ENCODE data around the gene PTPRM.

DNA sequence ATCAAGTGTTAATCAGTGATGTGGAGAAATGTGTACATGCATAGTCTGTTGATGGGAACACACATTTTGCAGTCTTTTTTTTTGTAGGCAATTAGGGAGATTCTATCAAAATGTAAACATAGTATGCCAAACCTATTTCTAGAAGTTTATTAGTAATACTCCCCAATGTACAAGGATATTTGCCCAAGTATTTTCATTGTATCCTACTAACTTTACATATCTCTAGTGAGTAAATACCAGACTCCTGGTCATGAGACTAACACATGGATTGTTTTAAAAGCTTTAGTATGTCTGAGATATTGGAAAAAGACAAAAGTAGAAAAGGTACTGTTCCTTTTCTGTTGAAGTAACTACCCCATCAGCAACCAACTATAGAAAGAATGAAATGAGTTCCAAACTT is 513.0 kb downstream of the PTPRM start:
- TF ChIP-seq TAF1 (IDR thresholded peaks at IDR 0.05; ENCODE audit: low read depth) (no peak), POLR2AphosphoS5 (IDR thresholded peaks at IDR 0.05) (no peak), EZH2 (IDR thresholded peaks at IDR 0.05; ENCODE audit: borderline replicate concordance, insufficient read depth, low read length, poor library complexity, severe bottlenecking) (no peak), MXI1 (conservative IDR thresholded peaks at IDR 0.05; ENCODE audit: poor library complexity, severe bottlenecking) (no peak), EP300 (conservative IDR thresholded peaks at IDR 0.05; ENCODE audit: poor library complexity, severe bottlenecking) (no peak)
- TF ChIP-seq, protein P1, sequence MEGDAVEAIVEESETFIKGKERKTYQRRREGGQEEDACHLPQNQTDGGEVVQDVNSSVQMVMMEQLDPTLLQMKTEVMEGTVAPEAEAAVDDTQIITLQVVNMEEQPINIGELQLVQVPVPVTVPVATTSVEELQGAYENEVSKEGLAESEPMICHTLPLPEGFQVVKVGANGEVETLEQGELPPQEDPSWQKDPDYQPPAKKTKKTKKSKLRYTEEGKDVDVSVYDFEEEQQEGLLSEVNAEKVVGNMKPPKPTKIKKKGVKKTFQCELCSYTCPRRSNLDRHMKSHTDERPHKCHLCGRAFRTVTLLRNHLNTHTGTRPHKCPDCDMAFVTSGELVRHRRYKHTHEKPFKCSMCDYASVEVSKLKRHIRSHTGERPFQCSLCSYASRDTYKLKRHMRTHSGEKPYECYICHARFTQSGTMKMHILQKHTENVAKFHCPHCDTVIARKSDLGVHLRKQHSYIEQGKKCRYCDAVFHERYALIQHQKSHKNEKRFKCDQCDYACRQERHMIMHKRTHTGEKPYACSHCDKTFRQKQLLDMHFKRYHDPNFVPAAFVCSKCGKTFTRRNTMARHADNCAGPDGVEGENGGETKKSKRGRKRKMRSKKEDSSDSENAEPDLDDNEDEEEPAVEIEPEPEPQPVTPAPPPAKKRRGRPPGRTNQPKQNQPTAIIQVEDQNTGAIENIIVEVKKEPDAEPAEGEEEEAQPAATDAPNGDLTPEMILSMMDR (IDR thresholded peaks at IDR 0.05; ENCODE audit: poor library complexity, severe bottlenecking) = no peak
- TF ChIP-seq, protein P2, sequence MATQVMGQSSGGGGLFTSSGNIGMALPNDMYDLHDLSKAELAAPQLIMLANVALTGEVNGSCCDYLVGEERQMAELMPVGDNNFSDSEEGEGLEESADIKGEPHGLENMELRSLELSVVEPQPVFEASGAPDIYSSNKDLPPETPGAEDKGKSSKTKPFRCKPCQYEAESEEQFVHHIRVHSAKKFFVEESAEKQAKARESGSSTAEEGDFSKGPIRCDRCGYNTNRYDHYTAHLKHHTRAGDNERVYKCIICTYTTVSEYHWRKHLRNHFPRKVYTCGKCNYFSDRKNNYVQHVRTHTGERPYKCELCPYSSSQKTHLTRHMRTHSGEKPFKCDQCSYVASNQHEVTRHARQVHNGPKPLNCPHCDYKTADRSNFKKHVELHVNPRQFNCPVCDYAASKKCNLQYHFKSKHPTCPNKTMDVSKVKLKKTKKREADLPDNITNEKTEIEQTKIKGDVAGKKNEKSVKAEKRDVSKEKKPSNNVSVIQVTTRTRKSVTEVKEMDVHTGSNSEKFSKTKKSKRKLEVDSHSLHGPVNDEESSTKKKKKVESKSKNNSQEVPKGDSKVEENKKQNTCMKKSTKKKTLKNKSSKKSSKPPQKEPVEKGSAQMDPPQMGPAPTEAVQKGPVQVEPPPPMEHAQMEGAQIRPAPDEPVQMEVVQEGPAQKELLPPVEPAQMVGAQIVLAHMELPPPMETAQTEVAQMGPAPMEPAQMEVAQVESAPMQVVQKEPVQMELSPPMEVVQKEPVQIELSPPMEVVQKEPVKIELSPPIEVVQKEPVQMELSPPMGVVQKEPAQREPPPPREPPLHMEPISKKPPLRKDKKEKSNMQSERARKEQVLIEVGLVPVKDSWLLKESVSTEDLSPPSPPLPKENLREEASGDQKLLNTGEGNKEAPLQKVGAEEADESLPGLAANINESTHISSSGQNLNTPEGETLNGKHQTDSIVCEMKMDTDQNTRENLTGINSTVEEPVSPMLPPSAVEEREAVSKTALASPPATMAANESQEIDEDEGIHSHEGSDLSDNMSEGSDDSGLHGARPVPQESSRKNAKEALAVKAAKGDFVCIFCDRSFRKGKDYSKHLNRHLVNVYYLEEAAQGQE (IDR thresholded peaks at IDR 0.05; ENCODE audit: borderline replicate concordance) = no peak
